ENCODE results near the gene LAPTM5. TPM values are rescaled to one million over a fixed set of nuclear protein-coding genes. Genes with fewer than 3 reads are reported as not detected.

The LAPTM5 gene
- total RNA-seq, 6 donors from 2014 or later: 148 to 624 (median 225) TPM

GRCh38 chr1:30727824-30728223 is 29.8 kb downstream of the LAPTM5 start:
- Histone ChIP-seq H3K27me3 (no peaks in the 10 kb centered on the region), H3K27ac (no peak overlapping the region), H3K4me3 (no peak overlapping the region), H3K36me3 (peaks cover 0 to 12% (median 0%) of the 10 kb centered on the region in 4 donors), H3K9me3 (no peaks in the 10 kb centered on the region), H3K4me1 (no peaks in the 10 kb centered on the region)
- no peak for ATAC-seq (ENCODE audit: low FRiP score in 2 of 2)
- WGBS, 2 donors: 82 to 91% methylated on average over 2 of the region's 2 CpGs
- TF ChIP-seq POLR2AphosphoS5 (IDR thresholded peaks at IDR 0.05) (no peak), EP300 (IDR thresholded peaks at IDR 0.05) (no peak), POLR2A (IDR thresholded peaks at IDR 0.05) (no peak), CTCF (IDR thresholded peaks at IDR 0.05) (no peak)
- no peak for DNase-seq

GRCh38 chr1:30726773-30727684 is 30.5 kb downstream of the LAPTM5 start:
- Histone ChIP-seq H3K36me3 (peaks cover 0 to 10% (median 0%) of the 10 kb centered on the region in 4 donors), H3K27me3 (no peaks in the 10 kb centered on the region), H3K4me3 (no peak overlapping the region), H3K27ac (no peak overlapping the region), H3K9me3 (no peaks in the 10 kb centered on the region), H3K4me1 (no peaks in the 10 kb centered on the region)
- TF ChIP-seq POLR2AphosphoS5 (IDR thresholded peaks at IDR 0.05) (no peak), POLR2A (IDR thresholded peaks at IDR 0.05) (no peak), CTCF (IDR thresholded peaks at IDR 0.05) (no peak), EP300 (IDR thresholded peaks at IDR 0.05) (no peak)
- DNase-seq (no peak), ATAC-seq (ENCODE audit: low FRiP score in 2 of 2) (no peak)
- 83 to 84% methylated on average over 15 of the region's 15 CpGs for WGBS, 2 donors

- 78 to 79% methylated on average over 7 of the region's 7 CpGs for WGBS, 2 donors
- Histone ChIP-seq H3K4me1 (no peaks in the 10 kb centered on the region), H3K9me3 (no peaks in the 10 kb centered on the region), H3K4me3 (no peak overlapping the region), H3K36me3 (peaks cover 0 to 10% (median 0%) of the 10 kb centered on the region in 4 donors), H3K27ac (no peak overlapping the region), H3K27me3 (no peaks in the 10 kb centered on the region)
- no peak for ATAC-seq (ENCODE audit: low FRiP score in 2 of 2)
- no peak for TF ChIP-seq POLR2A (IDR thresholded peaks at IDR 0.05)
- no peak for TF ChIP-seq CTCF (IDR thresholded peaks at IDR 0.05)
- TF ChIP-seq EP300 (IDR thresholded peaks at IDR 0.05): no peak
- no peak for TF ChIP-seq POLR2AphosphoS5 (IDR thresholded peaks at IDR 0.05)
- no peak for DNase-seq
Measured at GRCh38 chr1:30726236-30726635, 31.3 kb downstream of the LAPTM5 start.

GRCh38 chr1:30725450-30726095 is 32.0 kb downstream of the LAPTM5 start:
- no peak for DNase-seq
- ATAC-seq (ENCODE audit: low FRiP score in 2 of 2): no peak

More at GRCh38 chr1:30725450-30726095, 32.0 kb downstream of the LAPTM5 start:
- no peaks in the 10 kb centered on the region for H3K9me3 ChIP-seq
- H3K27me3 ChIP-seq: no peaks in the 10 kb centered on the region
- 90 to 91% methylated on average over 14 to 17 of the region's 17 CpGs for WGBS, 2 donors
- TF ChIP-seq EP300 (IDR thresholded peaks at IDR 0.05) (no peak), POLR2A (IDR thresholded peaks at IDR 0.05) (no peak), CTCF (IDR thresholded peaks at IDR 0.05) (no peak), POLR2AphosphoS5 (IDR thresholded peaks at IDR 0.05) (no peak)
- no peak overlapping the region for H3K4me3 ChIP-seq
- peaks cover 0 to 10% (median 0%) of the 10 kb centered on the region in 4 donors for H3K36me3 ChIP-seq
- H3K27ac ChIP-seq: no peak overlapping the region
- no peaks in the 10 kb centered on the region for H3K4me1 ChIP-seq

Data from upper lobe of left lung (tissue), 6 donors.